H9 (cell line): ENCODE measurements around the gene THOC2. TPM values are rescaled to one million over a fixed set of nuclear protein-coding genes. Genes with fewer than 3 reads are reported as not detected.

Experiments
- DNase-seq: peaks from one replicate; pipeline ENCODE4 v3.0.0-alpha.2; 2017
- H2AFZ ChIP-seq: one replicate; pipeline ENCODE4 v1.6.1; 2013; ENCODE audit warnings: mild to moderate bottlenecking, low read length, control low read depth, moderate library complexity
- H2AK5ac ChIP-seq: 2 replicates; pipeline ENCODE4 v1.6.1; 2013; ENCODE audit warnings: low read length, control low read depth, mixed read lengths; ENCODE audit not compliant: insufficient read length
- H2BK120ac ChIP-seq: one replicate; pipeline ENCODE4 v1.6.1; 2013; ENCODE audit warnings: low read depth, mild to moderate bottlenecking, low read length, control low read depth, inconsistent platforms; ENCODE audit not compliant: poor library complexity, severe bottlenecking
- H2BK12ac ChIP-seq: 2 replicates; pipeline ENCODE4 v1.6.1; 2013; ENCODE audit warnings: low read length, control low read depth, mixed read lengths, low read depth; ENCODE audit not compliant: insufficient read length
- H2BK15ac ChIP-seq: 2 replicates; pipeline ENCODE4 v1.6.1; 2013; ENCODE audit warnings: low read depth, low read length, control low read depth
- H2BK20ac ChIP-seq: one replicate; pipeline ENCODE4 v1.6.1; 2013; ENCODE audit warnings: low read depth, mild to moderate bottlenecking, low read length, control low read depth, inconsistent platforms; ENCODE audit not compliant: poor library complexity, severe bottlenecking
- H2BK5ac ChIP-seq: 2 replicates; pipeline ENCODE4 v1.6.1; 2013; ENCODE audit warnings: low read length, control low read depth, mixed read lengths; ENCODE audit not compliant: insufficient read length
- H3K14ac ChIP-seq: 2 replicates; pipeline ENCODE4 v1.6.1; 2013; ENCODE audit warnings: low read length, control low read depth; ENCODE audit not compliant: insufficient read depth
- H3K18ac ChIP-seq: 2 replicates; pipeline ENCODE4 v1.6.1; 2013; ENCODE audit warnings: low read depth, mild to moderate bottlenecking, mixed read lengths, low read length, control low read depth; ENCODE audit not compliant: insufficient read length
- H3K23ac ChIP-seq: 2 replicates; pipeline ENCODE4 v1.6.1; 2013; ENCODE audit warnings: low read length, control low read depth, mixed read lengths, low read depth; ENCODE audit not compliant: insufficient read length
- H3K23me2 ChIP-seq: 2 replicates; pipeline ENCODE4 v1.6.1; 2013; ENCODE audit warnings: low read depth, mild to moderate bottlenecking, mixed read lengths, low read length, control low read depth; ENCODE audit not compliant: insufficient read length, poor library complexity, severe bottlenecking
- H3K27ac ChIP-seq: 2 replicates; pipeline ENCODE4 v1.5.1; 2013; ENCODE audit warnings: low read length, control low read depth, mixed read lengths, low read depth; ENCODE audit not compliant: insufficient read length
- H3K27me3 ChIP-seq: 2 replicates; pipeline ENCODE4 v1.6.1; 2013; ENCODE audit warnings: low read length, control low read depth, inconsistent platforms; ENCODE audit not compliant: insufficient read depth
- H3K4ac ChIP-seq: 2 replicates; pipeline ENCODE4 v1.6.1; 2013; ENCODE audit warnings: low read depth, mild to moderate bottlenecking, control low read depth, inconsistent platforms, low read length, moderate library complexity
- H3K4me1 ChIP-seq: 2 replicates; pipeline ENCODE4 v1.6.1; 2013; ENCODE audit warnings: low read length, control low read depth, inconsistent platforms; ENCODE audit not compliant: insufficient read depth
- H3K4me2 ChIP-seq: 2 replicates; pipeline ENCODE4 v1.6.1; 2013; ENCODE audit warnings: low read length, control low read depth, mixed read lengths; ENCODE audit not compliant: insufficient read length, insufficient read depth
- H3K56ac ChIP-seq: 2 replicates; pipeline ENCODE4 v1.6.1; 2013; ENCODE audit warnings: low read depth, mild to moderate bottlenecking, mixed read lengths, low read length, control low read depth; ENCODE audit not compliant: insufficient read length
- H3K79me1 ChIP-seq: 2 replicates; pipeline ENCODE4 v1.6.1; 2013; ENCODE audit warnings: low read depth, mild to moderate bottlenecking, moderate library complexity, low read length, control low read depth, inconsistent platforms; ENCODE audit not compliant: insufficient read depth, poor library complexity, severe bottlenecking
- H3K79me2 ChIP-seq: 2 replicates; pipeline ENCODE4 v1.6.1; 2013; ENCODE audit warnings: low read length, control low read depth, inconsistent platforms; ENCODE audit not compliant: insufficient read depth
- H3K9ac ChIP-seq: 2 replicates; pipeline ENCODE4 v1.6.1; 2013; ENCODE audit warnings: low read length, control low read depth, mixed read lengths; ENCODE audit not compliant: insufficient read length; ENCODE audit errors: extremely low read depth
- H3K9me3 ChIP-seq: one replicate; pipeline ENCODE4 v1.6.1; 2013; ENCODE audit warnings: low read depth, low read length, inconsistent platforms; ENCODE audit not compliant: control insufficient read depth
- H3T11ph ChIP-seq: one replicate; pipeline ENCODE4 v1.6.1; 2013; ENCODE audit warnings: mild to moderate bottlenecking, low read length, control low read depth, inconsistent platforms
- H4K20me1 ChIP-seq: one replicate; pipeline ENCODE4 v1.6.1; 2013; ENCODE audit not compliant: control insufficient read depth, insufficient read length, insufficient read depth
- H4K5ac ChIP-seq: 2 replicates; pipeline ENCODE4 v1.6.1; 2013; ENCODE audit warnings: low read depth, mild to moderate bottlenecking, mixed read lengths, low read length, control low read depth; ENCODE audit not compliant: insufficient read length
- H4K8ac ChIP-seq: replicated peaks from 2 replicates; pipeline ENCODE4 v1.6.1; 2013; ENCODE audit warnings: low read length, control low read depth, mixed read lengths, low read depth; ENCODE audit not compliant: insufficient read length
- H4K91ac ChIP-seq: 2 replicates; pipeline ENCODE4 v1.6.1; 2013; ENCODE audit warnings: low read depth, mild to moderate bottlenecking, moderate library complexity, mixed read lengths, low read length, control low read depth; ENCODE audit not compliant: insufficient read length
- H3K27ac Mint-ChIP-seq, 3 experiments: 2 replicates in 2 of 3; 3 replicates in 1 of 3; pipeline ENCODE4 v1.8.0; 2020 to 2021; ENCODE audit warnings: mixed read lengths in 3 of 3, mild to moderate bottlenecking in 1 of 3, moderate library complexity in 1 of 3
- H3K27me3 Mint-ChIP-seq: 2 replicates; pipeline ENCODE4 v1.8.0; 2021; ENCODE audit warnings: low read depth, mild to moderate bottlenecking, moderate library complexity, mixed read lengths
- H3K36me3 Mint-ChIP-seq, 3 experiments: 2 replicates in 2 of 3; 3 replicates in 1 of 3; pipeline ENCODE4 v1.8.0; 2020 to 2021; ENCODE audit warnings: low read depth in 3 of 3, mixed read lengths in 3 of 3; ENCODE audit not compliant: insufficient read depth in 1 of 3
- H3K4me1 Mint-ChIP-seq, 2 experiments: 2 replicates each; pipeline ENCODE4 v1.8.0; 2020; ENCODE audit warnings: mixed read lengths in 2 of 2
- H3K4me3 Mint-ChIP-seq, 2 experiments: 2 replicates in 1 of 2; 3 replicates in 1 of 2; pipeline ENCODE4 v1.8.0; 2020 to 2021; ENCODE audit warnings: mild to moderate bottlenecking in 2 of 2, mixed read lengths in 2 of 2, moderate library complexity in 1 of 2
- H3K9me3 Mint-ChIP-seq, 2 experiments: 2 replicates in 1 of 2; 3 replicates in 1 of 2; pipeline ENCODE4 v1.8.0; 2020; ENCODE audit warnings: mild to moderate bottlenecking in 2 of 2, mixed read lengths in 2 of 2, moderate library complexity in 1 of 2
- CTCF ChIP-seq: fragments of 200-600 bp; sonication (generic); conservative IDR thresholded peaks from 3 replicates; pipeline ENCODE4 v1.8.0; 2021; ENCODE audit warnings: antibody characterized with exemption, mild to moderate bottlenecking
- total RNA-seq: library from RNA; stranded (reverse); gene quantifications from 2 replicates; pipeline ENCODE4 v1.2.1, GENCODE V29; 2021

THOC2 gene
- total RNA-seq, 1 experiment from 2014 or later, result 72.1 TPM

- no peak overlapping the region for H4K5ac ChIP-seq
- no peaks in the 10 kb centered on the region for H3K23me2 ChIP-seq
- H3K4ac ChIP-seq, result no peak overlapping the region
- H3K27ac Mint-ChIP-seq, result no peak overlapping the region
- H3K4me2 ChIP-seq, result no peak overlapping the region
- H2BK12ac ChIP-seq, result no peak overlapping the region
- no peaks in the 10 kb centered on the region for H3K79me1 ChIP-seq
- no peak overlapping the region for H2AFZ ChIP-seq
- H3K9me3 ChIP-seq, result no peaks in the 10 kb centered on the region
- no peak overlapping the region for H3T11ph ChIP-seq
- no peak overlapping the region for H4K8ac ChIP-seq
- no peak overlapping the region for H3K14ac ChIP-seq
- H3K27ac ChIP-seq, result no peak overlapping the region
- no peak overlapping the region for H2BK120ac ChIP-seq
- H3K4me3 Mint-ChIP-seq, result no peak overlapping the region
- H3K79me2 ChIP-seq, result no peaks in the 10 kb centered on the region
- H3K27me3 Mint-ChIP-seq, result no peaks in the 10 kb centered on the region
- no peak overlapping the region for H3K9ac ChIP-seq
- TF ChIP-seq CTCF, result no peak
- no peak overlapping the region for H3K18ac ChIP-seq
- no peaks in the 10 kb centered on the region for H3K4me1 ChIP-seq
- H2BK15ac ChIP-seq, result no peak overlapping the region
- H3K27me3 ChIP-seq, result no peaks in the 10 kb centered on the region
- H3K23ac ChIP-seq, result no peak overlapping the region
- H2AK5ac ChIP-seq, result no peak overlapping the region
- no peaks in the 10 kb centered on the region for H3K4me1 Mint-ChIP-seq
- peaks cover 0 to 8% (median under 1%) of the 10 kb centered on the region in 3 experiments; a peak in 3 of 7 replicates for H3K36me3 Mint-ChIP-seq
- no peak overlapping the region for H3K56ac ChIP-seq
- no peak for DNase-seq
- H4K91ac ChIP-seq, result no peak overlapping the region
- no peaks in the 10 kb centered on the region for H4K20me1 ChIP-seq
- no peak overlapping the region for H2BK20ac ChIP-seq
- H3K9me3 Mint-ChIP-seq, result peaks cover 0 to 31% of the 10 kb centered on the region in 2 experiments; a peak in 2 of 5 replicates
- no peak overlapping the region for H2BK5ac ChIP-seq
These were observed 33.8 kb downstream of the THOC2 start for GRCh38 chrX:123698979-123699520.
